Measurements from ENCODE around the gene LRCH1.

The LRCH1 gene

DNA sequence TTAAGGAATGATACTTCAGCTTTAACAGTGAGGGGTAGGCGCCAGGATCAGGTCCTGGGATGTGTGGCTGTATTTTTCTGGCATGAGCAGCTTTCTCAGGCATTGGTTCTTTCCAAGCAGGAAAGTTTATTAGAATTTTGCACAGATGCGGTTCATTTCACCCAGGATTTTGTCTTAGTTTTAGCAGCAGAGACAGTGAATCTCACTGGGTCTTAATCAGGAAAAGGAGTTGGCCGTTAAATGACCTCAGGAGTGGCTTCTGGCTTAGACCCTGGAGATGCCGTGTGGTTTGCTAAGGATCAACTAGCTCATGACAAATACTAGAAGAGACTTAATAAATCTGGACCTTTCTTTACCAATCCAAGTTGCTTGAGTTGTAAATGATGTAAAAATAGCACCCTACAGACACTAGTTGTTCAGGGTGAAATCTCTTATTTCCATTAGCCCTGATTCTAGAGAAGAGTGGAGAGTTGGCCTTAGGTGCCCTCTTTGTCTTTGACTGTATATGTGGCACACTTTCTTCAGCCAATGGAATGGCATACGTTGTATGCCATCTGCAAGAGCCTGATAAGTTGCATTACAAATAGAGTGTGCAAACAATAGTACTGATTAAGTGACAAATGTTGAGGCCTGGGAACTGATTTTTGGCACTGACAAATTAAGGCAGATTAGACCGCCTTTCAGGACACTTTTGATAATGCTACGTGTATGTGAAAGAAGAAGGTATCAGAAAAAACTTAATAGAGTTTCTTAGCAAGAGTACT is 34.0 kb downstream of the LRCH1 start:
- TF ChIP-seq, protein P1, sequence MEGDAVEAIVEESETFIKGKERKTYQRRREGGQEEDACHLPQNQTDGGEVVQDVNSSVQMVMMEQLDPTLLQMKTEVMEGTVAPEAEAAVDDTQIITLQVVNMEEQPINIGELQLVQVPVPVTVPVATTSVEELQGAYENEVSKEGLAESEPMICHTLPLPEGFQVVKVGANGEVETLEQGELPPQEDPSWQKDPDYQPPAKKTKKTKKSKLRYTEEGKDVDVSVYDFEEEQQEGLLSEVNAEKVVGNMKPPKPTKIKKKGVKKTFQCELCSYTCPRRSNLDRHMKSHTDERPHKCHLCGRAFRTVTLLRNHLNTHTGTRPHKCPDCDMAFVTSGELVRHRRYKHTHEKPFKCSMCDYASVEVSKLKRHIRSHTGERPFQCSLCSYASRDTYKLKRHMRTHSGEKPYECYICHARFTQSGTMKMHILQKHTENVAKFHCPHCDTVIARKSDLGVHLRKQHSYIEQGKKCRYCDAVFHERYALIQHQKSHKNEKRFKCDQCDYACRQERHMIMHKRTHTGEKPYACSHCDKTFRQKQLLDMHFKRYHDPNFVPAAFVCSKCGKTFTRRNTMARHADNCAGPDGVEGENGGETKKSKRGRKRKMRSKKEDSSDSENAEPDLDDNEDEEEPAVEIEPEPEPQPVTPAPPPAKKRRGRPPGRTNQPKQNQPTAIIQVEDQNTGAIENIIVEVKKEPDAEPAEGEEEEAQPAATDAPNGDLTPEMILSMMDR (conservative IDR thresholded peaks at IDR 0.05; ENCODE audit: low read depth, low read length): no peak
- H3K4me3 ChIP-seq (ENCODE audit: low read depth, low read length): no peak overlapping the region
- DNase-seq (ENCODE audit: low read depth): no peak

DNA sequence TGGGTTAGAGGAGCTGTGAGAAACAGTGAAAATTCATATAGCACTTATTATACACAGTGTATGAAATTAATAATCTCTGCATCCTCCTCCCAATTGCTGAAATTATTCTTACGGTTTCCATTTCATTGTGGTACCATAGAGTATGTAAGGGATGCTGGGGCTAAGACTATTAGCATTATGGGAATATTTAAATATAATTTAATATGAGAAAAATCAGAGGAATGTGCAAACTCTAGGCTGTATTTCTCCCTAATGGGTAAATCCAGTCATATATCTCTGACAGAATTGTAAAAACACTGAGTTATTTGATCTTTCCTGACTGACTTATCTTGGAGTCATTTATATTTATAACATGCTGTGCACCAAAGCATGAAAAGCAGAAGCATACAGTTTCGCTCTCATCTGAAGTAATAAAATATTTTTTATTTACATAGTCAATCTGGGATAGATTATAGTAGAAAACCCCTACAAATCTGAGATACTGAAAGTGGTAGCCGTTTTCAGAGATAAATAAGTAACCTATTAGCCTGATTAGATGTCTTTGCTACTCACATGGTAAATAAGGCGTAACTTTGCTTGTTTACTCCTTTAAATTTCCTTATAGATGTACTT is 34.9 kb downstream of the LRCH1 start:
- TF ChIP-seq, protein P1 (conservative IDR thresholded peaks at IDR 0.05; ENCODE audit: low read depth, low read length): no peak
- H3K4me3 ChIP-seq (ENCODE audit: low read depth, low read length): no peak overlapping the region
- DNase-seq (ENCODE audit: low read depth): no peak

DNA sequence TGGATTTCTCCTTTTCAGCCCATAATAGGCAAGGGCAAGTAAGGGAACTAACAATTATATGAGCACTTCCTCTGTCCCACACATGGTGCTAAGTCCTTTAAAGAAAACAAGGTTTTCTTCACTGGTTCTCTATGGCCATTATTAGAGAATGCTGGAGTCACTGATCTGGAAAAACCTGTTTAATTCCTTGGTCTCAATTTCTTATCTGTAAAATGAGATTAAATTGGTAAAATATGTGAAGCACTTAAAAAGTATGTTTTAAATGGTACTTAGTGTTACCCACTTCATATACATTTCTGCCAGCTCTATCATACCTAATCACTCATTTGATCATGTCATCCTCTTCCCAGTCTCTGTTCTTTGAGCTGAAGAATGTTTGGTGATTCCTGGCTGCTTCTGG is 39.4 kb downstream of the LRCH1 start:
- no peak for DNase-seq (ENCODE audit: low read depth)
- TF ChIP-seq, protein P1 (conservative IDR thresholded peaks at IDR 0.05; ENCODE audit: low read depth, low read length): no peak
- no peak overlapping the region for H3K4me3 ChIP-seq (ENCODE audit: low read depth, low read length)

DNA sequence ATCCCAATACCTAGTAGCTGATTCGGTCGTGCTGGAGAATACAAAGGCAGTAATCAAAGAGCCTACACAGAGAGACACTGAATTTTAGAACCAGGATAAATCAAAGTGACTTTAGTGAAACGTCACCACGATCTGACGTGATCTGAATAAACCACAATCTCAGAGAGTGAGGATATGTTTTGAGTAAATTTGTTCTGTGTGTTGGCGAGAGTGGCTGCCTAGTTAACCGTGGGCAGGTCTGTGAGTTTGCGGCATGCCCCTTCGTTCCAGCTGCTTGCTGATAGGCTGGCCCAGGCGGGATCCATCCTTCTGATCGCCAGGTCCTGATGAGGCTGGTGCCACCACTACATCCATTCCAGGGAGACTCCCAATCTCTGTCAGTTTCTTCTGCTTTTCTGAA is 40.4 kb downstream of the LRCH1 start:
- H3K4me3 ChIP-seq (ENCODE audit: low read depth, low read length): no peak overlapping the region
- no peak for DNase-seq (ENCODE audit: low read depth)
- TF ChIP-seq, protein P1 (conservative IDR thresholded peaks at IDR 0.05; ENCODE audit: low read depth, low read length): no peak

GRCh38 chr13:46594374-46595078 is 41.6 kb downstream of the LRCH1 start:
- TF ChIP-seq, protein P1 (conservative IDR thresholded peaks at IDR 0.05; ENCODE audit: low read depth, low read length): no peak
- DNase-seq (ENCODE audit: low read depth): no peak
- no peak overlapping the region for H3K4me3 ChIP-seq (ENCODE audit: low read depth, low read length)

GRCh38 chr13:46595136-46595884 is 42.3 kb downstream of the LRCH1 start:
- DNase-seq (ENCODE audit: low read depth): peak; percentile 32
- TF ChIP-seq, protein P1 (conservative IDR thresholded peaks at IDR 0.05; ENCODE audit: low read depth, low read length): no peak
- no peak overlapping the region for H3K4me3 ChIP-seq (ENCODE audit: low read depth, low read length)

Measured in choroid plexus epithelial cell (primary cell).